DOHH2 (cell line): ENCODE measurements around the gene PLPPR3.

Experiments used
- H3F3A ChIP-seq: fragments of 200-600 bp; sonication (generic), shearing (Covaris generic); 2 replicates; pipeline ENCODE4 v1.6.0; 2016; ENCODE audit warnings: antibody characterized with exemption, mild to moderate bottlenecking; ENCODE audit not compliant: control insufficient read depth, insufficient read depth
- H3K27ac ChIP-seq: fragments of 200-600 bp; sonication (generic); 2 replicates; pipeline ENCODE4 v1.5.1; 2014; ENCODE audit warnings: low read depth, mild to moderate bottlenecking, low read length, moderate library complexity
- H3K27me3 ChIP-seq: fragments of 200-600 bp; sonication (generic); 2 replicates; pipeline ENCODE4 v1.6.1; 2014; ENCODE audit warnings: mild to moderate bottlenecking, low read length, mixed read lengths; ENCODE audit not compliant: control insufficient read depth
- H3K36me3 ChIP-seq: fragments of 200-600 bp; sonication (generic); 2 replicates; pipeline ENCODE4 v1.6.1; 2014; ENCODE audit warnings: mild to moderate bottlenecking, low read length, moderate library complexity, mixed read lengths; ENCODE audit not compliant: control insufficient read depth
- H3K4me1 ChIP-seq: fragments of 200-600 bp; sonication (generic); 2 replicates; pipeline ENCODE4 v1.6.1; 2014; ENCODE audit warnings: mild to moderate bottlenecking, low read length, mixed read lengths; ENCODE audit not compliant: control insufficient read depth
- H3K4me2 ChIP-seq: fragments of 200-600 bp; sonication (generic); 2 replicates; pipeline ENCODE4 v1.6.0; 2014; ENCODE audit warnings: mild to moderate bottlenecking, low read length, moderate library complexity
- H3K4me3 ChIP-seq: fragments of 200-600 bp; sonication (generic); 2 replicates; pipeline ENCODE4 v1.5.1; 2014; ENCODE audit warnings: mild to moderate bottlenecking, low read length, mixed read lengths
- H3K79me2 ChIP-seq: fragments of 200-600 bp; sonication (generic); 2 replicates; pipeline ENCODE4 v1.6.1; 2014; ENCODE audit warnings: mild to moderate bottlenecking, low read length, mixed read lengths; ENCODE audit not compliant: control insufficient read depth
- H3K9me2 ChIP-seq: fragments of 200-600 bp; sonication (generic); replicated peaks from 2 replicates; pipeline ENCODE4 v1.6.1; 2014; ENCODE audit warnings: mild to moderate bottlenecking, low read length, mixed read lengths; ENCODE audit not compliant: control insufficient read depth
- H3K9me3 ChIP-seq: fragments of 200-600 bp; sonication (generic); 2 replicates; pipeline ENCODE4 v1.6.1; 2014; ENCODE audit warnings: antibody characterized with exemption, low read length, mixed read lengths; ENCODE audit not compliant: control insufficient read depth, insufficient read depth
- H4K20me1 ChIP-seq: fragments of 200-600 bp; sonication (generic); 2 replicates; pipeline ENCODE4 v1.6.0; 2014; ENCODE audit warnings: low read depth, mild to moderate bottlenecking, antibody characterized with exemption, low read length, moderate library complexity; ENCODE audit not compliant: control insufficient read depth, insufficient read depth
- EZH2phosphoT487 ChIP-seq: fragments of 200-600 bp; sonication (generic); IDR thresholded peaks from 2 replicates; pipeline ENCODE4 v1.6.1; 2017; ENCODE audit warnings: borderline replicate concordance, mild to moderate bottlenecking, antibody characterized with exemption, low read length, moderate library complexity, mixed read lengths
- TF ChIP-seq, protein P1 (sequence below): fragments of 200-600 bp; sonication (generic); IDR thresholded peaks from one replicate; pipeline ENCODE4 v1.5.1; 2014; ENCODE audit warnings: antibody characterized with exemption, mild to moderate bottlenecking, low read depth, low read length; ENCODE audit not compliant: poor library complexity, severe bottlenecking

PLPPR3 gene

DNA sequence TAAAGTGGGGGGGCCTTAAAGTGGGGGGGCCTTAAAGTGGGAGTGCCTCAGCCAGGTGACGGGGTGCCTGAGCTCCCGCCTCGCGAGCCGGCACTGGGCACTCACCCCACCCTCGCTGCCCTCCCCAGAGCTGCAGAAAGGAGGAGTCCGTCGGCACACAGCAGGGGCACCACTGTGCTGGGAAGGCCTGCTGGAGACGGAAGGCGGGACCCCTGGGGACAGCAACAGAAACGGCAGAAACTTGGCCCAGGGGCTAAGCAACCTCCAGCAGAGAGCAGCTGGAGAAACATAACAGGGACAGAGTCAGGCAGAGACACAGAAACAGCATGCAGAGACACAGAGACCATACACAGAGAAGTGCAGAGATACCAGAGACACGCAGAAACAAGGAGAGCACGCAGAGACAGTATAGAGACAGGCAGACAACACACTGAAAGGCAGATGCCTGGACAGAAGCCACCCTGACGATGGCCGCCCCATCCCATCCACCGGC is 45.6 kb upstream of the PLPPR3 start:
- Histone ChIP-seq H4K20me1 (peaks cover 5% of the 10 kb centered on the region), H3K4me1 (peaks cover 29% of the 10 kb centered on the region), H3F3A (peaks cover 8% of the 10 kb centered on the region; the same call in 1 of the 2 replicates), H3K27ac (no peak overlapping the region), H3K9me2 (no peaks in the 10 kb centered on the region), H3K27me3 (no peaks in the 10 kb centered on the region), H3K9me3 (no peaks in the 10 kb centered on the region), H3K4me3 (no peak overlapping the region), H3K36me3 (no peaks in the 10 kb centered on the region), H3K4me2 (no peak overlapping the region), H3K79me2 (no peaks in the 10 kb centered on the region)
- TF ChIP-seq, protein P1, sequence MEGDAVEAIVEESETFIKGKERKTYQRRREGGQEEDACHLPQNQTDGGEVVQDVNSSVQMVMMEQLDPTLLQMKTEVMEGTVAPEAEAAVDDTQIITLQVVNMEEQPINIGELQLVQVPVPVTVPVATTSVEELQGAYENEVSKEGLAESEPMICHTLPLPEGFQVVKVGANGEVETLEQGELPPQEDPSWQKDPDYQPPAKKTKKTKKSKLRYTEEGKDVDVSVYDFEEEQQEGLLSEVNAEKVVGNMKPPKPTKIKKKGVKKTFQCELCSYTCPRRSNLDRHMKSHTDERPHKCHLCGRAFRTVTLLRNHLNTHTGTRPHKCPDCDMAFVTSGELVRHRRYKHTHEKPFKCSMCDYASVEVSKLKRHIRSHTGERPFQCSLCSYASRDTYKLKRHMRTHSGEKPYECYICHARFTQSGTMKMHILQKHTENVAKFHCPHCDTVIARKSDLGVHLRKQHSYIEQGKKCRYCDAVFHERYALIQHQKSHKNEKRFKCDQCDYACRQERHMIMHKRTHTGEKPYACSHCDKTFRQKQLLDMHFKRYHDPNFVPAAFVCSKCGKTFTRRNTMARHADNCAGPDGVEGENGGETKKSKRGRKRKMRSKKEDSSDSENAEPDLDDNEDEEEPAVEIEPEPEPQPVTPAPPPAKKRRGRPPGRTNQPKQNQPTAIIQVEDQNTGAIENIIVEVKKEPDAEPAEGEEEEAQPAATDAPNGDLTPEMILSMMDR: no peak
- TF ChIP-seq EZH2phosphoT487: no peak

DNA sequence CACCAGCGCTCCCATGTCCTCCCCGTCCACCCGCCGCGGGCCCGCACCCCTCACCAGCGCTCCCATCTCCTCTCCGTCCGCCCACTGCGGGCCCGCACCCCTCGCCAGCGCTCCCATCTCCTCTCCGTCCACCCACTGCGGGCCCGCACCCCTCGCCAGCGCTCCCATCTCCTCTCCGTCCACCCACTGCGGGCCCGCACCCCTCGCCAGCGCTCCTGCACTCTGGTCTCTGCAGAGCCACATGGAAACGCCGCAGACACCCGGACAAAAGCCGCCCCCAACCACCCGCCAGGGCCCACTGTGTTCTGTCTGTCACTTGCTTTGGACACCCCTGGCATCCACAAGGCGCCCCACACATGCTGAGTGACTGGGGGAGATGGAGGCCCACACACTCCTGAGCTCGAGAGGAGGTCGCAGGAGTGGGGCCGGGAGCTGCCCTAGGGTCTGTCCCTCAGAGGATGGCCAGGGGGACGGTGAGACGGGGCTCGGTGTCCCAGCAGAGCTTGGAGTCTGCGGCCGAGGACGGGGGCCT is 45.1 kb upstream of the PLPPR3 start:
- Histone ChIP-seq H3K4me3 (no peak overlapping the region), H3K9me3 (no peaks in the 10 kb centered on the region), H3K9me2 (no peaks in the 10 kb centered on the region), H3K4me2 (no peak overlapping the region), H4K20me1 (no peaks in the 10 kb centered on the region), H3K27ac (no peak overlapping the region), H3K79me2 (no peaks in the 10 kb centered on the region), H3F3A (peaks cover 3% of the 10 kb centered on the region; the same call in 1 of the 2 replicates), H3K27me3 (no peaks in the 10 kb centered on the region), H3K4me1 (peaks cover 28% of the 10 kb centered on the region), H3K36me3 (no peaks in the 10 kb centered on the region)
- TF ChIP-seq, protein P1: no peak
- TF ChIP-seq EZH2phosphoT487: no peak

DNA sequence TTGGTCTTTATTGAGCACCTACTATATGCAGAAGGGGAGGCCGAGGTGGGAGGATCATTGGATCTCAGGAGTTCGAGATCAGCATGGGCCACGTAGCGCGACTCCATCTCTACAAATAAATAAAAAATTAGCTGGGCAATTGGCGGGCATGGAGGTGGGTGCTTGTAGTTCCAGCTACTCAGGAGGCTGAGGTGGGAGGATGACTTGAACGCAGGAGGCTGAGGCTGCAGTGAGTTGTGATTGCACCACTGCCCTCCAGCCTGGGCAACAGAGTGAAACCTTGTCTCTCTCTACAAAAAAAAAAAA is 41.5 kb upstream of the PLPPR3 start:
- Histone ChIP-seq H3K9me3 (no peaks in the 10 kb centered on the region), H3K9me2 (no peaks in the 10 kb centered on the region), H3K79me2 (no peaks in the 10 kb centered on the region), H3K4me1 (peaks cover 38% of the 10 kb centered on the region), H3K4me3 (peak overlapping the region; percentile 64), H4K20me1 (no peaks in the 10 kb centered on the region), H3F3A (peaks cover 5% of the 10 kb centered on the region; the same call in 1 of the 2 replicates), H3K4me2 (peak overlapping the region; percentile 72), H3K27ac (0 out of 2 replicates have a peak overlapping the region, but pooled peaks have one; percentile 26), H3K27me3 (peaks cover 13% of the 10 kb centered on the region), H3K36me3 (no peaks in the 10 kb centered on the region)
- TF ChIP-seq, protein P1: no peak
- no peak for TF ChIP-seq EZH2phosphoT487
